Neural cell (in vitro differentiated cells): ENCODE data around the gene CAMKMT. TPM values are rescaled to one million over a fixed set of nuclear protein-coding genes. Genes with fewer than 3 reads are reported as not detected.

ENCODE experiments used
- H2AFZ ChIP-seq: fragments of 200-600, 300-800 bp; sonication (generic), shearing (Covaris generic); 2 replicates; pipeline ENCODE4 v1.6.0; 2014; ENCODE audit warnings: low read depth, mild to moderate bottlenecking, antibody characterized with exemption, low read length, moderate library complexity
- H3F3A ChIP-seq: fragments of 200-600 bp; shearing (Covaris generic); 2 replicates; pipeline ENCODE4 v1.6.1; 2016; ENCODE audit warnings: mild to moderate bottlenecking, moderate library complexity, mixed read lengths, antibody characterized with exemption, low read length; ENCODE audit not compliant: insufficient read depth, poor library complexity, severe bottlenecking
- H3K27ac ChIP-seq: fragments of 200-600, 300-800 bp; sonication (generic), shearing (Covaris generic); 2 replicates; pipeline ENCODE4 v1.5.1; 2014; ENCODE audit warnings: mild to moderate bottlenecking, low read length, moderate library complexity
- H3K27me3 ChIP-seq: fragments of 300-800, 200-600 bp; sonication (generic), shearing (Covaris generic); 2 replicates; pipeline ENCODE4 v1.6.0; 2014; ENCODE audit warnings: mild to moderate bottlenecking, low read depth, low read length, moderate library complexity; ENCODE audit not compliant: insufficient read depth
- H3K36me3 ChIP-seq: fragments of 300-800, 200-600 bp; sonication (generic), shearing (Covaris generic); 2 replicates; pipeline ENCODE4 v1.5.1; 2014; ENCODE audit warnings: mild to moderate bottlenecking, antibody characterized with exemption, low read length, moderate library complexity; ENCODE audit not compliant: insufficient read depth
- H3K4me2 ChIP-seq: fragments of 300-800, 200-600 bp; sonication (generic), shearing (Covaris generic); 2 replicates; pipeline ENCODE4 v1.6.0; 2014; ENCODE audit warnings: mild to moderate bottlenecking, low read length
- H3K4me3 ChIP-seq: fragments of 300-800, 200-600 bp; sonication (generic), shearing (Covaris generic); 2 replicates; pipeline ENCODE4 v1.5.1; 2014; ENCODE audit warnings: mild to moderate bottlenecking, low read length, moderate library complexity
- H3K79me2 ChIP-seq: fragments of 200-600 bp; shearing (Covaris generic); replicated peaks from 2 replicates; pipeline ENCODE4 v1.6.0; 2014; ENCODE audit warnings: mild to moderate bottlenecking, low read length, moderate library complexity; ENCODE audit not compliant: insufficient read depth
- H3K9ac ChIP-seq: fragments of 300-800, 200-600 bp; sonication (generic), shearing (Covaris generic); 2 replicates; pipeline ENCODE4 v1.6.1; 2016; ENCODE audit warnings: mild to moderate bottlenecking, low read length, mixed read lengths
- H3K9me2 ChIP-seq: fragments of 200-600 bp; shearing (Covaris generic); 2 replicates; pipeline ENCODE4 v1.6.1; 2016; ENCODE audit warnings: mild to moderate bottlenecking, low read length, mixed read lengths; ENCODE audit not compliant: insufficient read depth
- H3K9me3 ChIP-seq: fragments of 200-600, 300-800 bp; sonication (generic), shearing (Covaris generic); 2 replicates; pipeline ENCODE4 v1.6.1; 2016; ENCODE audit warnings: mild to moderate bottlenecking, mixed run types, low read length, moderate library complexity, mixed read lengths
- H4K20me1 ChIP-seq: fragments of 200-600 bp; shearing (Covaris generic); 2 replicates; pipeline ENCODE4 v1.6.1; 2016; ENCODE audit warnings: mild to moderate bottlenecking, mixed run types; ENCODE audit not compliant: insufficient read depth
- EP300 ChIP-seq: fragments of 450-650 bp; conservative IDR thresholded peaks from 2 replicates; pipeline ENCODE4 v1.6.1; 2014; ENCODE audit warnings: antibody characterized with exemption, mild to moderate bottlenecking, moderate library complexity; ENCODE audit not compliant: poor library complexity, severe bottlenecking
- EZH2 ChIP-seq: fragments of 200-600, 300-800 bp; shearing (Covaris generic), sonication (generic); IDR thresholded peaks from 2 replicates; pipeline ENCODE4 v1.6.1; 2014; ENCODE audit warnings: antibody characterized with exemption, low read length, borderline replicate concordance, mild to moderate bottlenecking; ENCODE audit not compliant: insufficient read depth, poor library complexity, severe bottlenecking
- MXI1 ChIP-seq: fragments of 450-650 bp; conservative IDR thresholded peaks from 2 replicates; pipeline ENCODE4 v1.6.1; 2014; ENCODE audit warnings: antibody characterized with exemption, mild to moderate bottlenecking; ENCODE audit not compliant: poor library complexity, severe bottlenecking
- POLR2AphosphoS5 ChIP-seq: IDR thresholded peaks from 2 replicates; pipeline ENCODE4 v1.6.1; 2012
- RAD21 ChIP-seq: fragments of 450-650 bp; conservative IDR thresholded peaks from 2 replicates; pipeline ENCODE4 v1.6.1; 2014; ENCODE audit warnings: antibody characterized with exemption, mild to moderate bottlenecking, moderate library complexity
- SMC3 ChIP-seq: fragments of 450-650 bp; conservative IDR thresholded peaks from 2 replicates; pipeline ENCODE4 v1.6.1; 2014; ENCODE audit warnings: antibody characterized with exemption, mild to moderate bottlenecking, moderate library complexity; ENCODE audit not compliant: poor library complexity
- TAF1 ChIP-seq: IDR thresholded peaks from 2 replicates; pipeline ENCODE4 v1.6.1; 2012; ENCODE audit warnings: low read depth
- polyA plus RNA-seq: library from polyadenylated mRNA; depleted of rRNA; stranded (reverse); fragments of >200 nt; gene quantifications from 2 replicates; pipeline ENCODE4 v1.2.3, GENCODE V29; 2014
- TF ChIP-seq, protein P1 (sequence below): fragments of 450-650 bp; IDR thresholded peaks from 2 replicates; pipeline ENCODE4 v1.5.1; 2014; ENCODE audit warnings: antibody characterized with exemption, mild to moderate bottlenecking, moderate library complexity; ENCODE audit not compliant: poor library complexity, severe bottlenecking
- TF ChIP-seq, protein P2 (sequence below): IDR thresholded peaks from 2 replicates; pipeline ENCODE4 v1.6.1; 2012; ENCODE audit warnings: borderline replicate concordance

CAMKMT gene
- polyA plus RNA-seq, 1 donor from 2014 or later, result 5.1 TPM

DNA sequence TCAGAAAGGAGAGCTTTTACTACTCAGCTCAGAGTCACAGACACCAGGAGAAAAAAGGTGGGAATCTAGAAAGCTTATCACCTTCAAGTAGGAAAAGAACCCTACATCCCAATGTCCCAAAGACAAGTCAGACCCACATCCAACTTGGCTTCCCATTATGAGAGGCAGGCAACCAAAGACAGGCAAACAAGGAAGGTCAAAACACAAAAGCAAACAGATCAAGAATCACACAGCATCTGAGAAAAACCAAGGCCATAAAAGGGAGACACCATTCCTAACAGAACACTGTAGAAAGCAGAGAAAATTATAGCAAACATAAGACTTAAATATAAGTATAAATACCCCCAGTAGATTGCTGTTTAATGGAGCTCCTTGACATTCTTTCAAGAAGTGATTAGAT, 45.8 kb upstream of the CAMKMT start:
- TF ChIP-seq, protein P1, sequence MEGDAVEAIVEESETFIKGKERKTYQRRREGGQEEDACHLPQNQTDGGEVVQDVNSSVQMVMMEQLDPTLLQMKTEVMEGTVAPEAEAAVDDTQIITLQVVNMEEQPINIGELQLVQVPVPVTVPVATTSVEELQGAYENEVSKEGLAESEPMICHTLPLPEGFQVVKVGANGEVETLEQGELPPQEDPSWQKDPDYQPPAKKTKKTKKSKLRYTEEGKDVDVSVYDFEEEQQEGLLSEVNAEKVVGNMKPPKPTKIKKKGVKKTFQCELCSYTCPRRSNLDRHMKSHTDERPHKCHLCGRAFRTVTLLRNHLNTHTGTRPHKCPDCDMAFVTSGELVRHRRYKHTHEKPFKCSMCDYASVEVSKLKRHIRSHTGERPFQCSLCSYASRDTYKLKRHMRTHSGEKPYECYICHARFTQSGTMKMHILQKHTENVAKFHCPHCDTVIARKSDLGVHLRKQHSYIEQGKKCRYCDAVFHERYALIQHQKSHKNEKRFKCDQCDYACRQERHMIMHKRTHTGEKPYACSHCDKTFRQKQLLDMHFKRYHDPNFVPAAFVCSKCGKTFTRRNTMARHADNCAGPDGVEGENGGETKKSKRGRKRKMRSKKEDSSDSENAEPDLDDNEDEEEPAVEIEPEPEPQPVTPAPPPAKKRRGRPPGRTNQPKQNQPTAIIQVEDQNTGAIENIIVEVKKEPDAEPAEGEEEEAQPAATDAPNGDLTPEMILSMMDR, result no peak
- Histone ChIP-seq H3K9ac (no peak overlapping the region), H3K9me3 (no peaks in the 10 kb centered on the region), H4K20me1 (no peaks in the 10 kb centered on the region), H3K27me3 (no peaks in the 10 kb centered on the region), H3K4me3 (no peak overlapping the region), H3F3A (no peaks in the 10 kb centered on the region), H2AFZ (no peak overlapping the region), H3K79me2 (no peaks in the 10 kb centered on the region), H3K9me2 (no peaks in the 10 kb centered on the region), H3K4me2 (no peak overlapping the region), H3K27ac (no peak overlapping the region), H3K36me3 (peaks cover 32% of the 10 kb centered on the region)

DNA sequence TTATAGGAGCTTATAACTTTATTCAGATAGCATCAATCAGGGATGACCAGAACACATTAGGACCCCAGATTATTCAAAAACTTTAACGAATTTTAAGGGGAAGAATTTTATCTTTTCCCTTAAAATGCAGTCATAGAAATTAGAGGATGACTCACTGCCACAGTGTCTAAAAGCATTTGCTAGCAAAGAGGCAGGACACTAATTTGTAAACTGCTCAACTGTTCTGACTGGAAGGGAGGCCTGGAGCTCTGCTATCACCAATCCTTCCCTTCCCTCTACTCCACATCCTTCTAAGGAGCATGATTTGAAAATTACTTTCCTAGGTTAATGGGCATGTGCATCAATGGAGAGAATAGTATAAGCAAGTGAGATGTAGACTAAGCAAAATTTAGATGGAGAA, 40.9 kb upstream of the CAMKMT start:
- peaks cover 22% of the 10 kb centered on the region for H3K36me3 ChIP-seq
- no peak for TF ChIP-seq EZH2
- TF ChIP-seq SMC3, result no peak
- TF ChIP-seq, protein P1, result no peak
- no peak overlapping the region for H3K4me2 ChIP-seq
- H4K20me1 ChIP-seq, result no peaks in the 10 kb centered on the region
- no peaks in the 10 kb centered on the region for H3K27me3 ChIP-seq
- no peaks in the 10 kb centered on the region for H3K79me2 ChIP-seq
- H3K9me2 ChIP-seq, result no peaks in the 10 kb centered on the region
- no peak overlapping the region for H3K27ac ChIP-seq
- H3K4me3 ChIP-seq, result no peak overlapping the region
- no peaks in the 10 kb centered on the region for H3F3A ChIP-seq
- no peak overlapping the region for H2AFZ ChIP-seq
- H3K9ac ChIP-seq, result no peak overlapping the region
- no peaks in the 10 kb centered on the region for H3K9me3 ChIP-seq

DNA sequence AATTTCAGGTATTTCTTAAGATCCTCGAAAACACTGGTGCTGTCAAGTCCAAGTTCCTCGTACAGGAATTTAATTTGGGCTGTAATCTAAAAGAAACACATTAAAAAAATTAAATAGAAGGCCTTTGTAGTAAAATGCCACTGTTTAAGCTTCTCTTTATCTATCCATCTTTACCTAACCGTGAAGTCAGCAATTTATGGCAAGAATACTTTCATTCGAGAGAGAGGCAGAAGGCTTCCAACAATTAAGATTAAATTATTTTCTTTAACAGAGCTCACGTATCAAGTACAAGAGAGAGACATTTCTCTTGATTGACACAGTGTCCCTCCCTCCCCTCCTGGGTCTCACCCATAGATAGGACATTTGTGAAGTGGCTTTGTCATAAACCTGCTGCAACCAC, 40.4 kb upstream of the CAMKMT start:
- Histone ChIP-seq H3K79me2 (no peaks in the 10 kb centered on the region), H4K20me1 (no peaks in the 10 kb centered on the region), H3K36me3 (peaks cover 16% of the 10 kb centered on the region)

More for the DNA sequence above, 40.4 kb upstream of the CAMKMT start:
- no peak overlapping the region for H3K4me2 ChIP-seq
- no peaks in the 10 kb centered on the region for H3F3A ChIP-seq
- H3K9me3 ChIP-seq, result no peaks in the 10 kb centered on the region
- no peak overlapping the region for H2AFZ ChIP-seq
- no peak overlapping the region for H3K27ac ChIP-seq
- H3K27me3 ChIP-seq, result no peaks in the 10 kb centered on the region
- no peak overlapping the region for H3K4me3 ChIP-seq
- TF ChIP-seq TAF1, result no peak
- TF ChIP-seq, protein P2, sequence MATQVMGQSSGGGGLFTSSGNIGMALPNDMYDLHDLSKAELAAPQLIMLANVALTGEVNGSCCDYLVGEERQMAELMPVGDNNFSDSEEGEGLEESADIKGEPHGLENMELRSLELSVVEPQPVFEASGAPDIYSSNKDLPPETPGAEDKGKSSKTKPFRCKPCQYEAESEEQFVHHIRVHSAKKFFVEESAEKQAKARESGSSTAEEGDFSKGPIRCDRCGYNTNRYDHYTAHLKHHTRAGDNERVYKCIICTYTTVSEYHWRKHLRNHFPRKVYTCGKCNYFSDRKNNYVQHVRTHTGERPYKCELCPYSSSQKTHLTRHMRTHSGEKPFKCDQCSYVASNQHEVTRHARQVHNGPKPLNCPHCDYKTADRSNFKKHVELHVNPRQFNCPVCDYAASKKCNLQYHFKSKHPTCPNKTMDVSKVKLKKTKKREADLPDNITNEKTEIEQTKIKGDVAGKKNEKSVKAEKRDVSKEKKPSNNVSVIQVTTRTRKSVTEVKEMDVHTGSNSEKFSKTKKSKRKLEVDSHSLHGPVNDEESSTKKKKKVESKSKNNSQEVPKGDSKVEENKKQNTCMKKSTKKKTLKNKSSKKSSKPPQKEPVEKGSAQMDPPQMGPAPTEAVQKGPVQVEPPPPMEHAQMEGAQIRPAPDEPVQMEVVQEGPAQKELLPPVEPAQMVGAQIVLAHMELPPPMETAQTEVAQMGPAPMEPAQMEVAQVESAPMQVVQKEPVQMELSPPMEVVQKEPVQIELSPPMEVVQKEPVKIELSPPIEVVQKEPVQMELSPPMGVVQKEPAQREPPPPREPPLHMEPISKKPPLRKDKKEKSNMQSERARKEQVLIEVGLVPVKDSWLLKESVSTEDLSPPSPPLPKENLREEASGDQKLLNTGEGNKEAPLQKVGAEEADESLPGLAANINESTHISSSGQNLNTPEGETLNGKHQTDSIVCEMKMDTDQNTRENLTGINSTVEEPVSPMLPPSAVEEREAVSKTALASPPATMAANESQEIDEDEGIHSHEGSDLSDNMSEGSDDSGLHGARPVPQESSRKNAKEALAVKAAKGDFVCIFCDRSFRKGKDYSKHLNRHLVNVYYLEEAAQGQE, result no peak
- TF ChIP-seq POLR2AphosphoS5, result no peak
- no peak for TF ChIP-seq RAD21
- TF ChIP-seq SMC3, result no peak
- TF ChIP-seq, protein P1, result no peak
- TF ChIP-seq EP300, result no peak
- TF ChIP-seq EZH2, result no peak
- TF ChIP-seq MXI1, result no peak
- no peak overlapping the region for H3K9ac ChIP-seq
- H3K9me2 ChIP-seq, result no peaks in the 10 kb centered on the region
